ENCODE data around the gene HOXA4.

HOXA4 gene

DNA sequence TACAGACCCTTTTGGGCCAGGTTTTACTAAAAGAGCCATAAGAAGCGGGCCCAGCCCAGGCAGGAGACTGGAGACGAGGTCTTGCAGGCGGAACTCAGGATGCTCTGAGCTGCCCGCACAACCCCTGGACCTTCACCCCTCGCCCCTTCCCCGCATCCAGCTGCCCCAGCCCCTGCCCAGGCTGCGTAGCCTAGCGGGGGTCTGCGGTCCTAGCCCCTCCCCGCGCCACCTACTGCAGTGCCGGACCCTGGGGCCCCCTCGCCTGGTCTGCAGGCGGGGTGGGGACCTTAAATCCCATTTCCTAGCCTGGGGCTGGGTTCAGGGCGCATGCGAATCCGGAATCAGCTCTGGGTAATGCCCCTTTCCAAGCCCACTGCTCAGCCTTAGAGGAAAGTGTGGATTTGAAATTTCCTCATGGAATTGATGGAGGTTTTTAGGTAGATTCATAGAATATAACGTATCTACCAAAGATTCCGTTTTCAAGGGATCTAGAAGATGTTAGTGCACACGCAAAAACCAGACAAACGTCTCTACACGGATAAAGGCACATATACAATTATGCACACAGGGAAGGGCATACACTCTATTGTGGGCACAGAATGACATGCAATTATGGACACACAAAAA is 22.4 kb upstream of the HOXA4 start:
- Histone ChIP-seq H2AFZ (ENCODE audit: low read length) (no peak overlapping the region), H3K79me2 (ENCODE audit: low read length) (no peaks in the 10 kb centered on the region), H3K4me3 (ENCODE audit: low read length) (no peak overlapping the region), H3K9me2 (replicated peaks; ENCODE audit: insufficient read depth, low read length) (no peaks in the 10 kb centered on the region), H3K27me3 (replicated peaks; ENCODE audit: insufficient read depth, low read length) (peaks cover 87% of the 10 kb centered on the region), H3K4me2 (ENCODE audit: low read depth, low read length) (peak overlapping the region; percentile 96; the same call in 1 of the 2 replicates), H3K9me3 (replicated peaks; ENCODE audit: insufficient read depth, low read length) (no peaks in the 10 kb centered on the region), H4K20me1 (ENCODE audit: insufficient read depth, low read length) (no peaks in the 10 kb centered on the region), H3K36me3 (replicated peaks; ENCODE audit: insufficient read depth, low read length) (no peaks in the 10 kb centered on the region), H3K4me1 (ENCODE audit: low read length) (peaks cover 7% of the 10 kb centered on the region; the same call in 1 of the 2 replicates), H3K9ac (ENCODE audit: low read length) (no peak overlapping the region), H3K27ac (ENCODE audit: low read length) (no peak overlapping the region), H3F3A (ENCODE audit: insufficient read depth, low read length) (no peaks in the 10 kb centered on the region)
- no peak for DNase-seq
- TF ChIP-seq, protein P1, sequence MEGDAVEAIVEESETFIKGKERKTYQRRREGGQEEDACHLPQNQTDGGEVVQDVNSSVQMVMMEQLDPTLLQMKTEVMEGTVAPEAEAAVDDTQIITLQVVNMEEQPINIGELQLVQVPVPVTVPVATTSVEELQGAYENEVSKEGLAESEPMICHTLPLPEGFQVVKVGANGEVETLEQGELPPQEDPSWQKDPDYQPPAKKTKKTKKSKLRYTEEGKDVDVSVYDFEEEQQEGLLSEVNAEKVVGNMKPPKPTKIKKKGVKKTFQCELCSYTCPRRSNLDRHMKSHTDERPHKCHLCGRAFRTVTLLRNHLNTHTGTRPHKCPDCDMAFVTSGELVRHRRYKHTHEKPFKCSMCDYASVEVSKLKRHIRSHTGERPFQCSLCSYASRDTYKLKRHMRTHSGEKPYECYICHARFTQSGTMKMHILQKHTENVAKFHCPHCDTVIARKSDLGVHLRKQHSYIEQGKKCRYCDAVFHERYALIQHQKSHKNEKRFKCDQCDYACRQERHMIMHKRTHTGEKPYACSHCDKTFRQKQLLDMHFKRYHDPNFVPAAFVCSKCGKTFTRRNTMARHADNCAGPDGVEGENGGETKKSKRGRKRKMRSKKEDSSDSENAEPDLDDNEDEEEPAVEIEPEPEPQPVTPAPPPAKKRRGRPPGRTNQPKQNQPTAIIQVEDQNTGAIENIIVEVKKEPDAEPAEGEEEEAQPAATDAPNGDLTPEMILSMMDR (IDR thresholded peaks at IDR 0.05; ENCODE audit: low read length): no peak
- no peak for TF ChIP-seq EZH2 (optimal IDR thresholded peaks at IDR 0.05; ENCODE audit: low read depth, low read length)
- no peak for TF ChIP-seq EZH2phosphoT487 (IDR thresholded peaks at IDR 0.05; ENCODE audit: low read length)

DNA sequence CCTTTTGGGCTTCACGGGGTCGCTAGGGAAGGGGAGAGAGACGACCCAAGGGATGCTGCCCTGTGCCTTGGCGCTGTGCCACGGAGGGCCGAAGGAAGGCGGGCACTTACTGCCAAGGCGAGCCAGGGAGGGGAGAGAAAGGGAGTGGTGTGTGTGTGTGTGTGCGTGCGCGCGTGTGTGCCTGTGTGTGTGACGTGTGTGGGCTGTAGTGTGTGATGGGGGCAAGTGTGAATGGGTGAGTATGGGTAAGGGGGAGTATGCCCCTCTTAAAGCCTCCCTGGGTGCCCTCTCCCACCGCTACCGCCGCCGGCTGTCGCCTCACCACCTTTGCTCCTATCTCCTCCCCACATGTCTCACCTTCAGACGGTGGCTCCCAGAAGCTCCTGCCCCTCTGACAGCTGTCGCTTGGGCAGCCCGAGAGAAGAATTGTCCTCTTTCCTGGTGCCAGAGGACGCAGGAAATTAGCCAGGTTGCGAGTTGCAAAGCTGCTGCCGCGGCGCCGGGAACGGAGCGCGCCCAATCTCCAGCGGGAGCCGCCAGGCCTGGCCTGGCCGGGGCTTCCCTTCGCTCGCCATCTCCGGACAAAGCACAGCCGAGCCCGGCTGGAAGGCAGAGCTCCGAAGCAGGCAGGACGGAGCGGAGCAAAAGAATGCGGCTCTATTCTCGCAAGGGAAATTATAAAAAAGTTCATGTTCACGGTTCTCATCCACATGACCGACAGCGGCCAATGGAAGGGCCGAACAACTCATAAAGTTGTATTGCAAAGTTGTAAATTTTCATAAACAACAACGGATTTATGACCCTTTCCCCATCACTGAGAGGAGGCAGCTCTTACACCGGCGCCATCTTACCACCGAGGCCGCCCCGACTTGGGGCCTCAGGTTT is 21.6 kb upstream of the HOXA4 start, which contains the start of gene HOXA3:
HOXA3 (minus strand) TSS at position 653 of the 885 bp plus-strand sequence. CDS start 41,943 bp downstream, outside the sequence.
- H3K27ac ChIP-seq (ENCODE audit: low read length): no peak within 1 kb of the TSS
- H2AFZ ChIP-seq (ENCODE audit: low read length): peak within 1 kb of the TSS; percentile 39; the same call in 1 of the 2 replicates
- no peaks in the 10 kb centered on the region for H3K36me3 ChIP-seq (replicated peaks; ENCODE audit: insufficient read depth, low read length)
- no peak for DNase-seq
- H3K9me3 ChIP-seq (replicated peaks; ENCODE audit: insufficient read depth, low read length): no peaks in the 10 kb centered on the region
- no peaks in the 10 kb centered on the region for H3K79me2 ChIP-seq (ENCODE audit: low read length)
- H3K9ac ChIP-seq (ENCODE audit: low read length): no peak within 1 kb of the TSS
- H3F3A ChIP-seq (ENCODE audit: insufficient read depth, low read length): no peaks in the 10 kb centered on the region
- H3K27me3 ChIP-seq (replicated peaks; ENCODE audit: insufficient read depth, low read length): peaks cover 85% of the 10 kb centered on the region
- H3K4me2 ChIP-seq (ENCODE audit: low read depth, low read length): peak within 1 kb of the TSS; percentile 96
- no peaks in the 10 kb centered on the region for H3K9me2 ChIP-seq (replicated peaks; ENCODE audit: insufficient read depth, low read length)
- peak within 1 kb of the TSS; percentile 61 for H3K4me3 ChIP-seq (ENCODE audit: low read length)
- no peaks in the 10 kb centered on the region for H4K20me1 ChIP-seq (ENCODE audit: insufficient read depth, low read length)
- TF ChIP-seq EZH2 (optimal IDR thresholded peaks at IDR 0.05; ENCODE audit: low read depth, low read length) (peak; percentile 34), EZH2phosphoT487 (IDR thresholded peaks at IDR 0.05; ENCODE audit: low read length) (no peak)
- TF ChIP-seq, protein P1 (IDR thresholded peaks at IDR 0.05; ENCODE audit: low read length): no peak
- H3K4me1 ChIP-seq (ENCODE audit: low read length): peaks cover 7% of the 10 kb centered on the region; the same call in 1 of the 2 replicates

DNA sequence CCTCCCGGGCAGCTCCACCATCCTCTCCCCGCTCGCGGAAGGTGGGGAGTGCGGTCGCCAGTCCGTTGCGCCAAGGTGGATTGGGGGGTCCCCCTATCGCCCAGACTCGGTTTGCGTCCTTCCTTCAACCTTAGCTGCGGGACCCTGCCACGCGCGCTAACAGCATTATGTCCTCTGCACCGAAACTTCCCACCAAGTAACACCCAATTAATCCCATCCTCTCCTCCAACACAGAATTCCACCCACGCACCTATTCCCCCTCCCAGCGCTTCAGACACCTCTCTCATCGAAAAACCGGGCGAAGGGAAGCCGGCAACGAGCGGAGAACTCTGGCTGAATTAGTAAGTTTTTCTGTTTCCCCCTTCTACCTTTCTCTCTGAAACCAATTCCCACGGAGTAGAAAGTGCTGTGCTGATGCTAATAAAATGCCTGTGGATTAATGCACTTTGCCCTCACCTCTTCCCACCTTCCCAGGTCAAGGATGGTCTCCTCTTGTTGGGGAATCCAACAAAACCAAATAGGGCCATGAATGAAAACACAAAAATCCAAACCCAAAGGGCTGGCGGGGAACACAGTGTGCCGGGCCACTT is 20.9 kb upstream of the HOXA4 start:
- peaks cover 7% of the 10 kb centered on the region; the same call in 1 of the 2 replicates for H3K4me1 ChIP-seq (ENCODE audit: low read length)
- no peaks in the 10 kb centered on the region for H4K20me1 ChIP-seq (ENCODE audit: insufficient read depth, low read length)
- H3F3A ChIP-seq (ENCODE audit: insufficient read depth, low read length): no peaks in the 10 kb centered on the region
- no peak for DNase-seq
- peak overlapping the region; percentile 64 for H2AFZ ChIP-seq (ENCODE audit: low read length)
- peaks cover 86% of the 10 kb centered on the region for H3K27me3 ChIP-seq (replicated peaks; ENCODE audit: insufficient read depth, low read length)
- H3K79me2 ChIP-seq (ENCODE audit: low read length): no peaks in the 10 kb centered on the region
- H3K36me3 ChIP-seq (replicated peaks; ENCODE audit: insufficient read depth, low read length): no peaks in the 10 kb centered on the region
- no peak overlapping the region for H3K27ac ChIP-seq (ENCODE audit: low read length)
- H3K4me2 ChIP-seq (ENCODE audit: low read depth, low read length): peak overlapping the region; percentile 96
- H3K4me3 ChIP-seq (ENCODE audit: low read length): peak overlapping the region; percentile 61
- no peaks in the 10 kb centered on the region for H3K9me3 ChIP-seq (replicated peaks; ENCODE audit: insufficient read depth, low read length)
- TF ChIP-seq EZH2 (optimal IDR thresholded peaks at IDR 0.05; ENCODE audit: low read depth, low read length): no peak
- TF ChIP-seq, protein P1 (IDR thresholded peaks at IDR 0.05; ENCODE audit: low read length): no peak
- TF ChIP-seq EZH2phosphoT487 (IDR thresholded peaks at IDR 0.05; ENCODE audit: low read length): no peak
- no peak overlapping the region for H3K9ac ChIP-seq (ENCODE audit: low read length)
- H3K9me2 ChIP-seq (replicated peaks; ENCODE audit: insufficient read depth, low read length): no peaks in the 10 kb centered on the region
